ENCODE data around the gene SAMD5. TPM values are rescaled to one million over a fixed set of nuclear protein-coding genes. Genes with fewer than 3 reads are reported as not detected.

Gene SAMD5
- polyA plus RNA-seq, 2 of the 4 experiments (the other 2 are of a cell fraction) = 0.79 to 2.0 TPM

DNA sequence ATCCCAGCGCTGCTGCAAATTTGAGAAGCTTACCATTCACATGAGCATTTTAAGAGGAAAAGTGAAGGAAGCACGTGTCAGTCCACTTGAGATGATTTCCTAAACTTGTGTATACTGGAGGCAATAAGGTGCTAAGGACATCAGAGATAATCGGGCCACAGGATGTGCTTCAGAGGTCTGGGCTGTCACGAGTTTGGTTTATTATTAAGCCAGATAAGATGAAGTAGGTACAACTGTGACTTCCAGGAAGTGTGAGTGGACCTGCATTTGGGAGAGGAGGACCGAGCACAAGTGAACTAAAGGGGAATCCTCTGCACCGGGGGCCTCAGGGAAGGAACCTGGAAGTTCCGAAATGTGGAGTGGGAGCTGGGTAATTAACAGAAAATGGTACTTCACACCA lies 1.4 kb downstream of the SAMD5 start:
- no peak for DNase-seq (ENCODE audit: low read depth in 1 of 2, low spot score in 1 of 2)
- no peak for ATAC-seq
- 66% methylated on average over 7 of the region's 7 CpGs for WGBS (ENCODE audit: missing lambda C conversion rate)
- CTCF ChIA-PET = interaction anchor here (0.7 to 4.3 kb wide), 2 partner anchors 19 to 655 kb away, joined by 3 to 46 read pairs; no protein-coding TSS in a partner anchor
- H3K4me2 ChIP-seq = peak overlapping the region; percentile 96
- no peak for FAIRE-seq
- H3K9me3 ChIP-seq = no peaks in the 10 kb centered on the region
- H3K4me3 ChIP-seq = peak overlapping the region; percentile 74; the same call in 2 of the 3 replicates
- H3K27ac ChIP-seq = no peak overlapping the region
- TF ChIP-seq HOXB5 (CRISPR knock-in tag; IDR thresholded peaks at IDR 0.05) = no peak
- no peak for TF ChIP-seq NPAS2 (CRISPR knock-in tag; IDR thresholded peaks at IDR 0.05; ENCODE audit: borderline replicate concordance)
- TF ChIP-seq EHF (CRISPR knock-in tag; IDR thresholded peaks at IDR 0.05) = no peak
- TF ChIP-seq TFCP2L1 (CRISPR knock-in tag; IDR thresholded peaks at IDR 0.05) = no peak
- no peak for TF ChIP-seq SMC3 (IDR thresholded peaks at IDR 0.05)
- TF ChIP-seq HOXB13 (CRISPR knock-in tag; IDR thresholded peaks at IDR 0.05; ENCODE audit: low read depth) = no peak
- TF ChIP-seq POLR2AphosphoS2 (conservative IDR thresholded peaks at IDR 0.05; ENCODE audit: low read length) = no peak
- TF ChIP-seq CEBPB (IDR thresholded peaks at IDR 0.05) = no peak
- TF ChIP-seq MAZ (IDR thresholded peaks at IDR 0.05; ENCODE audit: borderline replicate concordance, low read depth, low read length) = no peak
- no peak for TF ChIP-seq PHF8 (IDR thresholded peaks at IDR 0.05; ENCODE audit: borderline replicate concordance, low read depth)
- TF ChIP-seq EP300 (IDR thresholded peaks at IDR 0.05) = no peak
- TF ChIP-seq JUNB (IDR thresholded peaks at IDR 0.05) = no peak
- no peak for TF ChIP-seq ESRRA (IDR thresholded peaks at IDR 0.05; ENCODE audit: borderline replicate concordance, low read length)
- no peak for TF ChIP-seq RFX5 (IDR thresholded peaks at IDR 0.05)
- TF ChIP-seq, protein P1, sequence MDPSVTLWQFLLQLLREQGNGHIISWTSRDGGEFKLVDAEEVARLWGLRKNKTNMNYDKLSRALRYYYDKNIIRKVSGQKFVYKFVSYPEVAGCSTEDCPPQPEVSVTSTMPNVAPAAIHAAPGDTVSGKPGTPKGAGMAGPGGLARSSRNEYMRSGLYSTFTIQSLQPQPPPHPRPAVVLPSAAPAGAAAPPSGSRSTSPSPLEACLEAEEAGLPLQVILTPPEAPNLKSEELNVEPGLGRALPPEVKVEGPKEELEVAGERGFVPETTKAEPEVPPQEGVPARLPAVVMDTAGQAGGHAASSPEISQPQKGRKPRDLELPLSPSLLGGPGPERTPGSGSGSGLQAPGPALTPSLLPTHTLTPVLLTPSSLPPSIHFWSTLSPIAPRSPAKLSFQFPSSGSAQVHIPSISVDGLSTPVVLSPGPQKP (IDR thresholded peaks at IDR 0.05; ENCODE audit: low read depth, low read length) = no peak
- no peak for TF ChIP-seq POLR2A (IDR thresholded peaks at IDR 0.05; ENCODE audit: low read length)
- no peak for TF ChIP-seq MYC (IDR thresholded peaks at IDR 0.05; ENCODE audit: borderline replicate concordance, low read length)
- no peak for TF ChIP-seq SREBF2 (IDR thresholded peaks at IDR 0.05)
- POLR2A ChIA-PET = no interaction called here
- 0 out of 3 replicates have a peak, but pooled peaks cover 5% of the 10 kb centered on the region for H3K4me1 ChIP-seq

DNA sequence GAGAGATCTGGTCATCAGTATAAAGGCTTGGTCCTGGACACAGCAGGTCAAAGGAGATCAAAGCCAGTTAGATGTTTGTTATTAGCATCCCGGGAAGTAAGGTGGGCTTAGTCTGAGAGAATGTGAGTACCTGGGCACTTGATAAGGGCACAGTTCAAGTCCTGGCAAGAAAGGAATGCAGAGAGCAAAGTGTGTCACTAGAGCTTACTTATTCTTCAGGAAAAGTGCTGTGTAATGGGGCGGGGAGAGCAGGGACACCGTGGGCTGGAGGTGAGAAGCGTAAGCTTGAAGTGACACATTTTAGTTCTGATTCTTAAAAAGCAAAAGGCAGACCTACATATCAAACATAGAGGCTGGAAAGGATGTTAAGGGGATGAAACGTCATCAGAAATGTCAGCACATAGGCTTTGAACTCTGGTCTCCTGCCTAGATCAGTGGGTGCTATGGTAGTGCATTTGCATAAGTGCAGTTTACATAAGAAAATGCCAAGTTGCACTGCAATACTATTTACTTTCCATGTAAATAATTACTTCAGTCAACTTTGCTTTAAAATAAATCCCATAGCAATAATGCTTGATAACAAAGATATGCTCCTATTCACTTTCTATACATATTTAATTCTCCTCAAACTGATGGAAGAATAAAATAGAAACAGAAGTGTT lies 2.6 kb downstream of the SAMD5 start:
- no peak for TF ChIP-seq RFX5 (IDR thresholded peaks at IDR 0.05)
- TF ChIP-seq PHF8 (IDR thresholded peaks at IDR 0.05; ENCODE audit: borderline replicate concordance, low read depth) = no peak
- no peak for TF ChIP-seq RAD21 (conservative IDR thresholded peaks at IDR 0.05 in 1 of 2, IDR thresholded peaks at IDR 0.05 in 1 of 2)
- TF ChIP-seq RARB (CRISPR knock-in tag; IDR thresholded peaks at IDR 0.05) = no peak
- no peak for TF ChIP-seq JUNB (IDR thresholded peaks at IDR 0.05)
- no peak for TF ChIP-seq BCL3 (IDR thresholded peaks at IDR 0.05)
- TF ChIP-seq NPAS2 (CRISPR knock-in tag; IDR thresholded peaks at IDR 0.05; ENCODE audit: borderline replicate concordance) = no peak
- no peak for TF ChIP-seq CBX2 (IDR thresholded peaks at IDR 0.05; ENCODE audit: borderline replicate concordance, low read depth)
- TF ChIP-seq, protein P2, sequence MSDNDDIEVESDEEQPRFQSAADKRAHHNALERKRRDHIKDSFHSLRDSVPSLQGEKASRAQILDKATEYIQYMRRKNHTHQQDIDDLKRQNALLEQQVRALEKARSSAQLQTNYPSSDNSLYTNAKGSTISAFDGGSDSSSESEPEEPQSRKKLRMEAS (IDR thresholded peaks at IDR 0.05) = no peak
- H3K9me3 ChIP-seq = no peaks in the 10 kb centered on the region
- ChIA-PET POLR2A (no interaction called here), CTCF (no interaction called here)
- DNase-seq (ENCODE audit: low read depth in 1 of 2, low spot score in 1 of 2) (peak in 1 of 2 experiments; percentile 6), ATAC-seq (no peak), FAIRE-seq (no peak)
- 0 out of 3 replicates have a peak, but pooled peaks cover 5% of the 10 kb centered on the region for H3K4me1 ChIP-seq
- peak overlapping the region; percentile 96 for H3K4me2 ChIP-seq
- 36% methylated on average over 5 of the region's 5 CpGs for WGBS (ENCODE audit: missing lambda C conversion rate)
- no peak overlapping the region for H3K27ac ChIP-seq
- no peak overlapping the region for H3K4me3 ChIP-seq
